Measurements from ENCODE around the gene PAFAH1B2.

Gene PAFAH1B2

GRCh38 chr11:117188620-117189081 lies 44.6 kb downstream of the PAFAH1B2 start:
- DNase-seq (ENCODE audit: low read depth, low spot score) = no peak

GRCh38 chr11:117189191-117189940 lies 45.3 kb downstream of the PAFAH1B2 start:
- no peak for DNase-seq (ENCODE audit: low read depth, low spot score)

- DNase-seq (ENCODE audit: low read depth, low spot score) = no peak
Observed at GRCh38 chr11:117189941-117190544, 46.0 kb downstream of the PAFAH1B2 start.

GRCh38 chr11:117191680-117192400 lies 47.8 kb downstream of the PAFAH1B2 start:
- DNase-seq (ENCODE audit: low read depth, low spot score) = no peak

GRCh38 chr11:117192401-117192875 lies 48.4 kb downstream of the PAFAH1B2 start:
- DNase-seq (ENCODE audit: low read depth, low spot score) = no peak

- no peak for DNase-seq (ENCODE audit: low read depth, low spot score)
Observed at GRCh38 chr11:117193130-117194020, 49.3 kb downstream of the PAFAH1B2 start.

GRCh38 chr11:117194267-117194666 lies 50.2 kb downstream of the PAFAH1B2 start:
- DNase-seq (ENCODE audit: low read depth, low spot score) = no peak

- DNase-seq (ENCODE audit: low read depth, low spot score) = no peak
Observed at GRCh38 chr11:117195258-117195657, 51.2 kb downstream of the PAFAH1B2 start.

- DNase-seq (ENCODE audit: low read depth, low spot score) = no peak
Observed at GRCh38 chr11:117195761-117196160, 51.7 kb downstream of the PAFAH1B2 start.

GRCh38 chr11:117197006-117197405 lies 52.9 kb downstream of the PAFAH1B2 start:
- DNase-seq (ENCODE audit: low read depth, low spot score) = no peak

GRCh38 chr11:117197516-117198456 lies 53.7 kb downstream of the PAFAH1B2 start:
- DNase-seq (ENCODE audit: low read depth, low spot score) = peak; percentile 89

- DNase-seq (ENCODE audit: low read depth, low spot score) = no peak
Observed at GRCh38 chr11:117198613-117199012, 54.5 kb downstream of the PAFAH1B2 start.

GRCh38 chr11:117199053-117199915 lies 55.2 kb downstream of the PAFAH1B2 start, which contains the start of gene TAGLN:
TAGLN (plus strand) TSS chr11:117199370; CDS start chr11:117203014, 3,644 bp downstream.
- peak; percentile 93 for DNase-seq (ENCODE audit: low read depth, low spot score)

- no peak for DNase-seq (ENCODE audit: low read depth, low spot score)
Observed at GRCh38 chr11:117199916-117200812, 56.1 kb downstream of the PAFAH1B2 start.

GRCh38 chr11:117200813-117201657 lies 56.9 kb downstream of the PAFAH1B2 start:
- DNase-seq (ENCODE audit: low read depth, low spot score) = no peak

- no peak for DNase-seq (ENCODE audit: low read depth, low spot score)
Observed at GRCh38 chr11:117201658-117202305, 57.7 kb downstream of the PAFAH1B2 start.
